ENCODE measurements around the gene PEDS1.
"Not testable (repeated sequence)": the region's sequence is repeated elsewhere in the genome, so short reads cannot be mapped to it uniquely, and the experiment has no call there.

DNA sequence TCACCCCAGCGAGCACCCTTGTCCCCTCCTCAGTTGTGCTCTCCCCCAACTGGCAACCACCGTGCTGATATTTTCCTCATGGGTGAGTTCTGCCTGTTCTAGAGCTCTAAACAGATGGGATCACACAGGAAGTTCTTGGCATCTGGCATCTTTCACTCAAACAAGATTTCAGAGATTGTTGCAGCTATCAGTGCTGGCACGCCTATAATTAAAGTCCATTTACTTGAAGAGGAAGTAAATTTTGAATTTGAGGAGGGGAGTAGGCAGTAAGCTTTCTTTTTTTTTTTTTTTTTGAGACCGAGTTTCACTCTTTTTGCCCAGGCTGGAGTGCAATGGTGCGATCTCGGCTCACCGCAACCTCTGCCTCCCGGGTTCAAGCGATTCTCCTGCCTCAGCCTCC, 25.1 kb upstream of the PEDS1 start:
- not testable (repeated sequence) for TF ChIP-seq SP1 (IDR thresholded peaks at IDR 0.05); EGR1 (IDR thresholded peaks at IDR 0.05; ENCODE audit: low read depth in 2 of 2); RXRA (IDR thresholded peaks at IDR 0.05); ATF3 (IDR thresholded peaks at IDR 0.05); REST (IDR thresholded peaks at IDR 0.05); GABPA (IDR thresholded peaks at IDR 0.05 in 1 of 2, conservative IDR thresholded peaks at IDR 0.05 in 1 of 2)
- TF ChIP-seq, protein P1, sequence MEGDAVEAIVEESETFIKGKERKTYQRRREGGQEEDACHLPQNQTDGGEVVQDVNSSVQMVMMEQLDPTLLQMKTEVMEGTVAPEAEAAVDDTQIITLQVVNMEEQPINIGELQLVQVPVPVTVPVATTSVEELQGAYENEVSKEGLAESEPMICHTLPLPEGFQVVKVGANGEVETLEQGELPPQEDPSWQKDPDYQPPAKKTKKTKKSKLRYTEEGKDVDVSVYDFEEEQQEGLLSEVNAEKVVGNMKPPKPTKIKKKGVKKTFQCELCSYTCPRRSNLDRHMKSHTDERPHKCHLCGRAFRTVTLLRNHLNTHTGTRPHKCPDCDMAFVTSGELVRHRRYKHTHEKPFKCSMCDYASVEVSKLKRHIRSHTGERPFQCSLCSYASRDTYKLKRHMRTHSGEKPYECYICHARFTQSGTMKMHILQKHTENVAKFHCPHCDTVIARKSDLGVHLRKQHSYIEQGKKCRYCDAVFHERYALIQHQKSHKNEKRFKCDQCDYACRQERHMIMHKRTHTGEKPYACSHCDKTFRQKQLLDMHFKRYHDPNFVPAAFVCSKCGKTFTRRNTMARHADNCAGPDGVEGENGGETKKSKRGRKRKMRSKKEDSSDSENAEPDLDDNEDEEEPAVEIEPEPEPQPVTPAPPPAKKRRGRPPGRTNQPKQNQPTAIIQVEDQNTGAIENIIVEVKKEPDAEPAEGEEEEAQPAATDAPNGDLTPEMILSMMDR (IDR thresholded peaks at IDR 0.05; ENCODE audit: low read depth, low read length, missing input control) = not testable (repeated sequence)
